GM21367 (cell line): ENCODE results near the gene OTOG.

Source experiments
- ATAC-seq: cut with Tn5 transposase; IDR thresholded peaks from one replicate; pipeline ENCODE4 v1.9.1; 2021; ENCODE audit not compliant: unreplicated experiment

OTOG gene

DNA sequence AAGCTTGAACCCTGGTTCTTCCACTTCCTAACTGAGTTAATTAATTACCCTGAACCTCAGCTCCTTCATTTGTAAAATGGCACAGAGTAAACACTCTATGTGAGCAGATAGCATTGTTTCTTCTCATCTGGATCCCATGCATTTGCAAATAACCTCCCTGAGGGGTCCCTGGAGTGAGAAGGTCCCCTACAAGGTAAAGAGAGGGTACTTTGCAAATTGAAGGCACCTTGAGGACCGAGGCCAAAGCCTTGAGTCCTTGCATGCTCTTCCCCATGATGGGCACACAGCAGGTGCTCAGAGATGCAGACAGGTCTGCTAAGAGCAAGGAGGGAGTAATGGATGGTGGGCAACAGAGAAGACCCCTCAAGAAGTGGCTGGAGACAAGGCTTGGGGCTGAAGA is 33.2 kb downstream of the OTOG start:
- no peak for ATAC-seq

DNA sequence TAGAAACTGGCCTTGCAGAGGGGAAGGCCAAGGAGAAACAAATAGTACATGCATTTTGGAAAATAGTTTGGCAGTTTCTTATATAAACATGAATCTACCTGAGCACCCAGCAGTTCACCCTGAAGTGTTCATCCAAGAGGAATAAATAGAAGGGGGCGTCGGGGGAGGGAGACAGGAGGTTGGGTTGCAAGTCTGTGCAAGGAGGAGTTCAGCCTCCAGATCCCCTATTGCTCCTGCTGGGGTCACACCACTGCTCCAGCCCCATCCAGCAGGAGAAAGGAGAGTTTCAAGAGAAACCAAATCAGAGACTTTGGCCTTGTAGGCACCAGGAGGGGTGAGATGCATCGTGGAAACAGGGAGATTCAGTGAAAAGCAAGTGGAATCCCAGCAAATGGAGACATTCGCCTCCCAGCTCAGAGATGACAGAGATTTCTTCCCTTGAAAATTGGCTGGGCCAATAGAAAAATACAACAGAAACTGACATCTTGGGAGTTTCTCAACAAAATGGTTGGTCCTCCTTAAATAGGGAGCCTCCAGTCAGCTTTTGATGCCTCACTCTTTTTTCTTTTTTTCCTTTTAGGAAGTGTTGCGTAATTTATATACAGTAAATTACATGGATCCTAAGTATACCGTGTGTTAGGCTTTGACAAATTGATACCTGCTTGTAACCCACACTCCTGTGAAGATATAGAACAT is 34.1 kb downstream of the OTOG start:
- no peak for ATAC-seq

DNA sequence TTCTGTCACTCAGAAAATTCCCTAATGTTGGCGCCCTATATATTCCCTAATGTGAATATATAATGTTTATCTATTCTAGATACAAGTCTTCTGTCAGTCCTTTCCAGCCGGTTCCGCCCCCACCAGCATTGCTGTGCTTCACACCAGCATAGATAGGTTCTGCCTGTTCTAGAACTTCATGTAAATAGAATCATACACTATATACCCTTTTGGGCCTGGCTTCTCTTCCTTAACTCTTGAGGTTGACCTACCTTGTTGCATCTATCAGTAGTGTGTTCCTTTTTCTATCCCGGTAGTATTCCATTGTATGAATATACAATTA is 34.6 kb downstream of the OTOG start:
- no peak for ATAC-seq

DNA sequence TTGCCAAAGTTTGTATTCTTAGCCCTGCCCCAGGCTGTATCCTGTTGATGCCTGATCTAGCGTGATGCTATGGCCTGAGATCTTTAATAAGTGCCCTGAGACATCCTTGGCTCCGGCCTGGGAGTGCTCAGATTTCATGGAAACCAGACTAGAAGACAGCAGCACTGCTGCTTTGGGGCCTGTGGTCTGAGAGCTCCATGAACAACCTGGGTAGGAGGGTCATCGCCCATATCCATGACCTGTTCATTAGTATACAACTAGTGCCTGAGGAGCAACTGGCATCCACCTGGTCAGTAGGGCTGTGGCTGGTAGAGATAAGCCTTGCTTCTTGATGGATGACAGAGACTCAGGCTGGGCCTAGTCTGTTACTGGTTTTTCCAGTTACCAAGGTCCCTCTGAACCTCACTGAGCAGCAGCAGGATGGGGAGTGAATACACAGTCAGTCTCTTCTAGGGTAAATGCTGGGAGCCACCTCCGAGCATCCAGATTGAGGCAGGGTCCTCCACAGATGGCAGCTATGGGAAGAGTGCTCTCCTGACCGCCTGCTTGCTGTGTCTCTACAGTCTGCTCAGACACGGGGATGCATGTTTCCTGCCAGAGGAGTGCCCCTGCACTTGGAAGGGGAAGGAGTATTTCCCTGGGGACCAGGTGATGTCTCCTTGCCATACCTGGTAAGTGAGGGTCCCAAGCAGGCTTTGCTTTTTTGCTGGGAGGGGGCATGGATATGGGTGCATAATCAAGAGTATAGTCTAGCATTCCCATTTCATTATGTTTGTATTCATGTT is 39.0 kb downstream of the OTOG start:
- ATAC-seq: no peak

DNA sequence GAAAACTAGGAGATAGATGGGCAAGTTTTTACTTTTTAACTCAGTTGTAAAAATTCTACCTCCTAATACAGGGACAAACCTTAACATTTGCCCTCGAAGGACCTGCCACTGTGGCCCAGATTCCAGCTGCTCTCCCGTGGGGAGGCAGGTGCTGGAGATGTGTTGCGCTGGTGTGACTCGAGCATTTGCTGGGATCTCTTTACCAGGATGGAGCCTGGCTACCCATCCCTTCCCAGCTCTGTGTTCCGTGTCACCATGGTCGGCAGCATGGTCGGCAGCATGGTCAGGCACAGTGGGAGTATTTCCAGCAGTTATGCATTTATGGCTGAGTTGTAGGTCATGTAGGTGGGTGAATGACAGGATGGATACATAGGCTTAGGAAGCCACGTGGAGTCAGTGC is 41.1 kb downstream of the OTOG start:
- ATAC-seq: no peak

DNA sequence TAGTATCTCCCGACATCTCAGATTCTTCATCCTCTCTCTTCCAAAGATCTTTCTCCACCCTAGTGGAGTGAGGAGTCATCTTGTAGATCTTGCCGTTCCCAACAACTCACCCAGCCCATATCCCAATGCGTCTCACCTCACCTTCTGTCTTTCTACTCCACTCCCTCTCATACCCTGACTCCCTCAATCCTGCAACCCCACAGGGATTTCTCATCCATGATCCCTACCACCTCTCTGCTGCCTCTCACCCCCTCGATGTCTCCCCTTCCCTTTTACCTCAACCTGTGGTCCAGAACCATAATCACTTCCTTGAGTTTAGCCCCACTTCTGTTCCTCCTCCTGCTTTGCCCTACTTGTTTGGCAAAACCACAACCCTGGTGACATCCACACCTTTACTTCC is 41.7 kb downstream of the OTOG start:
- ATAC-seq: no peak

DNA sequence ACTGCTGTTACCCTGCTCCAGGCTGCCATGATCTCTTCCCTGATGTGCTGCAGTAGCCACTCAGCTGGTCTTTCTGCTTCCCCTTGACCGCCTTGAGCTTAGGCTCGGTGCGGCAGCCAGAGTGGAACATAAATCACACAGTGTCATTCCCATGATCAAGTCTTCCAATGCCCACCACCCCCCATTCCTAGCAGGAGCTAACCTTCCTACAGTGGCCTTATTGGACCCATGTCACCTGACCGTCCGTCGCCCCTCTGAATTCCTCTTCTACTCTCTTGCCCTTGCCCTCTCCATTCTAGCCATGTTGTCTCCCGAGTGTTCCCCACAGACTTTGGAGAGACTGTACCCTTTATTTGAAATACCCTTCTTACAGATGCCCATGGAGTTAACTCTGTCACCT is 43.4 kb downstream of the OTOG start:
- ATAC-seq: no peak

DNA sequence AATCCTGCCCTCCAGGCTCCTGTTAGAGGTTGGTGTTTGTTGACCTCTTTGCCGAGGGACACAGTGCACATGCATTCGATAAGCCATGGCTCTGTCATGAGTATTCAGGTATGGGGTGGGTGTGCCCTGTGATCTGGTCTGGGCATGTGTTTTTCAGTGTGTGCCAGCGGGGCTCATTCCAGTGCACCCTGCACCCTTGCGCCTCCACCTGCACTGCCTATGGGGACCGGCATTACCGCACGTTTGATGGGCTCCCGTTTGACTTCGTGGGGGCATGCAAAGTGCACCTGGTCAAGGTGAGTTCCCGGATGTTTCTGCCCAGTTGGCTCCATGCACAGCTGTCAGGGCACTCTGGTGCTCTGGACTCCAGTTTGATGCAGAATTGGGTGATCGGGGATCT is 44.2 kb downstream of the OTOG start:
- ATAC-seq: no peak

DNA sequence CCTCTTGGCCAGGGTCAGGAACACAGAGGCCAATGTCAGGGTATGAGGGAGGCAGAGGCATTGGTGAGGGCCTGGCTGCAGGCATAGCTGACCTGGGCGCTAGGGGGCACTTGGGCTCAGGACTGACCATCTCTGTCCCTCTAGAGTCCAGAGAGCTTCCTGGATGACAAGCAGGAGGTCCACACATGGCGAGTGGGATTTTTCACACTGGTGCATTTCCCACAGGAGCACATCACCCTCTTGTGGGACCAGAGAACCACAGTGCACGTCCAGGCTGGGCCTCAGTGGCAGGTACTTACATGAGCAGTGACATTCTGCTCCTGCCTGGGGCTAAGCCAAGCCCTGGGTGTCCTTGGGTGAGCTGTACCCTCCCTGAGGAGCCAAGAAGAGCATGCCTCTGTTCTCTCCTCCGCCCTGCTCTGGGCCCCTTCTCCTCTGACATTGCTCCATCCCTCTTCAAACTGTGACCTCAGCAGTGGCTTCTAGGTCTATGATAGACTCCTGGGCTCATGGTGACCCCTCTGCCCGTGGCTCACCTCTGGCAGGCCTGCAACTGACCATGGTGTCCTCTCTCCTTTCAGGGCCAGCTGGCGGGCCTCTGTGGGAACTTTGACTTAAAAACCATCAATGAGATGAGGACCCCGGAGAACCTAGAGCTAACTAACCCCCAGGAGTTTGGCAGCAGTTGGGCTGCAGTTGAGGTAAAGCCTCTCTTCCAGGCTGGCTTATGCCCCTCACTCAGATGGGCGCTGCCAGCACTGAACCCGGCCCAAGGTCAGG is 46.6 kb downstream of the OTOG start:
- no peak for ATAC-seq

DNA sequence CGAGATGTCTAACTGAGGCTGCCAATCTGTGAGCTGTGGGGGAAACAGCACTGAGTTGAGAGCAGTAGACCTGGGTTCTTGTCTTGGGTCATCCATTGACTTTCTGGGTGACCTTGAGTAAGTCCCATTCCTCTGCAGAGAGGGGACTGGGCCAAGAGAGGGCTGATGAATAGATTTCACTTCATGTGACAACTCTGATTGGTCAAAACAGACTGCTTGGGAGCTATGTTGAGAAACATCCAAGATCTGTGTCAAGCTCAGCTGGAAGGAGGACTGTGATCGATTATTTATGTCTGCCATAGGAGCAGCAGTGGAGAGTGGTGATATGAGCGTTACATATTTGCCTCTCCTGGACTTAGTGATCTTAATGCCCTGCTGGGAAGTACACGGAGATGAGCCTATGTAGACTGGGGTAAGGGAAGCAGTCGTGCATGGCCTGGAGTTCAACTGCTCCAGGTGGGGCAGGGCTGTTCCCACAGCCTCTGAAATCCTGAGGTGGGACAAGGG is 47.7 kb downstream of the OTOG start:
- no peak for ATAC-seq

DNA sequence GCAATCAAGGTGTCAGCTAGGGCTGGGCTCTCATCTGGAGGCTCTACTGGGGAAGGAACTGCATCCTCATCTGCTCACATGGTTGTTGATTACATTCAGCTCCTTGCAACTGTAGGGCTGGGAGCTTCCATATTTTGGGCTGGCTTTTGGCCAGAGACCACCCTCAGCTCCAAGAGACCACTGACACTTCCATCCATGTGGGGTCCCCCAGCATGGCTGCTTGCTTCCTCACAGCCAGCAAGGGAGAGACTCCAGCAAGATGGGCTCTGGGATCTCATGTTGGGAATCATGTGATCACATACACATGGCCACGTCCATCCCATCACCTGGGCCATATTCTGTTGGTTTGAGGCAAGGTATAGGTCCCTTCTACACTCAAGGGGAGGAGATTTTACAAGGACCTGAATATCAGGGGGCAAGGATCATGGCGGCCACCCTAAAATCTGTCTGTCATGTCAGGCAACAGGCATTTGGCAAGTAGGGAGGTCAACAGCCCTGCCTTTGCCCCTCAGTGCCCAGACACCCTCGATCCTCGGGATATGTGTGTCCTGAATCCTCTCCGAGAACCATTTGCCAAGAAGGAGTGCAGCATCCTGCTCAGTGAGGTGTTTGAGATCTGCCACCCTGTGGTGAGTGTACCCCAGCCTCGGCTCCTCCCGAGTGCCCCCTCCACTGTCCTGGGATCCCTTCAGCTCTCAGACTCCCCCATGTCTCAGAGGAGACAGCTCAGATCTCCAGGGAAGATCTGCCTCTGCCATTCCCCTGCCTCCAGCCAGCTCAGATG is 48.7 kb downstream of the OTOG start:
- no peak for ATAC-seq

DNA sequence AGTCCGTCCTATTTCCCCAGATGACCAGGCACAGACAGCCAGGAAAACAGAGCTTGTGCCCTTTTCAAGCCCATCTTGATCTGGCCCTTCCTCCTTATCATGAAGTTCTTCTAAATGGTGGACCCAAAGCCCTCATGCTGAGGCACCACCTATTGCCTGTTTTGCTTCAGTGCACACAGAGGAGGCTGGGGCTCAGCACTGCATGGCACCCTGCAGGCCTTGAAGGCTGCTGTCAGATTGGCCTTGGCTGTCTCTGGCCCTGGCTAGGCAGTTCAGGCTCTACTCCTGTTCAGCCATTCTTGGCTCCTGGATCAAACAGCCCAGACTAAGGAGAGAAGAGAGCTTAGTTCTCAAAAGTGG is 49.2 kb downstream of the OTOG start:
- ATAC-seq: no peak

DNA sequence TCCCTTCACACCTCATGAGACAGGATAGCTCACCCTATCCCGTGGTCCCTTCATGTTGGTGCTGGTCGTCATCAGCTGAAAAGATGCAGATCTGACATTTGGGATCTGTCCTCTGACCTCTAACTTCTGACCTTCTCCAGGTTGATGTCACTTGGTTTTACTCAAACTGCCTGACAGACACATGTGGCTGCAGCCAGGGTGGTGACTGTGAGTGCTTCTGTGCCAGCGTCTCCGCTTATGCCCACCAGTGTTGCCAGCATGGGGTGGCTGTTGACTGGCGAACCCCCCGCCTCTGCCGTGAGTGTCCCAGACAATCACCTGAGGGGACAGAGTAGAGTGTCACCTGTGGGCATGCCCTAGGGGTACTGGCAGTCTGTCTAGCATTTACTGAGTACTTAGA is 49.7 kb downstream of the OTOG start:
- no peak for ATAC-seq

DNA sequence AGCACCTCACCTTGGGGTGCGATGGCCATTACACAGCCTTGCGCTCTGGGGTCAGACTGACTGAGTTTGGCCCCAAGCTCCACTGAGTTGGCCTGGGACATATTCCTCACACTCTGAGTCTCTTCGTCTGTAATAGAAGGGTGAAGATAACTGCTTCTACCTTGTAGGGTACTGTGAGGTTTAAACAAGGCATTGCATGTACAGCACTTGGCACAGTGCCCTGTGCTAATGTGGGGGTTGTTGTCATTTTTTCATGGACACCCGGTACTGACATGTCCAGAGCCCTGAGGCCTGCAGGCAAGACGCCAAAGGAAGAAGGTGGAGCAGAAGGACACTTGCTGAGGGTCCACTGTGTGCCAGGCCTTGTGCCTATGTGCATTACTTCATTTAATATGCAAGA is 50.7 kb downstream of the OTOG start:
- no peak for ATAC-seq

DNA sequence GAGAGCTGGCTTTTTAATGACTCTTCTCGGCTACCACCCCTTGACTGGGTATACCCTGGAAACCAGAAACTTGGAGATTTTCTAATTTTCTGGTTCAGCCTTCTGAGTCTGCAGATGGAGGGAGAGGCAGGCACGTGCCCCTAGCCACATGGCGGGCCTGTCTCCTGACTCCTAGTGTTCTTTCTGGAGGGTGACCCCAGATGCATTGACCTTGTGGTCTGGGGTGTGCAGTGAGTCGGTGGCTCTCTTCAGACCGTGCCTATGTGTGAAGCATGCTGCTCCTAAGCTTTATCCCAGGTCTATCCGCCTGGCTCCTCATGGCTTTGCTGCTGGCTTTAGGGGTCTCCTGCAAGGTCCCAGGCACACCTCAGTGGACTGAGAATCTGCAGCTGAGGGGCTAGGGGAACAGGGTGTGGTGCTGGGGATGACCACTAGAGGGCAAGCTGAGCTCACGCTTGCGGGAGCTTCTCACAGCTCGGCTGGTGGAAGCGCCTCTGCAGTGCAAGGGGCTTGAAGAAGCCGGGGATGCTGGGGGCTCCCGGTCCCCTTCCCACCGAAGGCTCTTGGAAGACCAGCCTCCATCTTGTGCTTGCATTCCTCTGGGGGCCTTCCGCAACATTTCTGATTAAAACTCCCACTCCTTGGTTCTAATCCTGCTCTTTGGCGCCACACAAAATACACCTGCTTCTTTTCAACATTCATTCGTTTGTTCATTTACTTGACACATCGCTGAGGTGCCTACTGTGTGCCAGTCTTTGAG is 51.8 kb downstream of the OTOG start:
- ATAC-seq: peak; percentile 76

DNA sequence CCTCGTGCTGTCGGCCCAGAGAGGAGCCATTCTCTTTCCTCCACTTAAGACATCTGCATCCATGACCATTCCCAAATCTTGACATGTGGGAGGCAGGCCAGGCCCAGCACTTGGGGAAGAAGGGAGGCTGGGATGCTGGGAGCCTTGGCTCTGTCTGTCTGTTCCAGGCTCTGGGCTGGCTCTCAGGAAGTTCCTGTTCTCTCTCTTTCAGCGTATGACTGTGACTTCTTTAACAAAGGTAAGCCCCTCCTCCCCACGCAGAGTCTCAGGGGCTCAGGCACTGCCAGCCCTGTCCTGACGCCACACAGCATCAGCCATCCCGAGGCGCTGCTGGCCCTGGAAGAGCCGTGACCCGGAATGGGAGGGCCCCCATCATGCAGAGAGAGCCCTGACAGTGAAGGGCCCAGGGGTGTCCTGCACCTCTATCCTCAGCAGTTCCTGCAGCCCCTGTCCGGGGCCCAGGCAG is 52.4 kb downstream of the OTOG start:
- ATAC-seq: no peak

DNA sequence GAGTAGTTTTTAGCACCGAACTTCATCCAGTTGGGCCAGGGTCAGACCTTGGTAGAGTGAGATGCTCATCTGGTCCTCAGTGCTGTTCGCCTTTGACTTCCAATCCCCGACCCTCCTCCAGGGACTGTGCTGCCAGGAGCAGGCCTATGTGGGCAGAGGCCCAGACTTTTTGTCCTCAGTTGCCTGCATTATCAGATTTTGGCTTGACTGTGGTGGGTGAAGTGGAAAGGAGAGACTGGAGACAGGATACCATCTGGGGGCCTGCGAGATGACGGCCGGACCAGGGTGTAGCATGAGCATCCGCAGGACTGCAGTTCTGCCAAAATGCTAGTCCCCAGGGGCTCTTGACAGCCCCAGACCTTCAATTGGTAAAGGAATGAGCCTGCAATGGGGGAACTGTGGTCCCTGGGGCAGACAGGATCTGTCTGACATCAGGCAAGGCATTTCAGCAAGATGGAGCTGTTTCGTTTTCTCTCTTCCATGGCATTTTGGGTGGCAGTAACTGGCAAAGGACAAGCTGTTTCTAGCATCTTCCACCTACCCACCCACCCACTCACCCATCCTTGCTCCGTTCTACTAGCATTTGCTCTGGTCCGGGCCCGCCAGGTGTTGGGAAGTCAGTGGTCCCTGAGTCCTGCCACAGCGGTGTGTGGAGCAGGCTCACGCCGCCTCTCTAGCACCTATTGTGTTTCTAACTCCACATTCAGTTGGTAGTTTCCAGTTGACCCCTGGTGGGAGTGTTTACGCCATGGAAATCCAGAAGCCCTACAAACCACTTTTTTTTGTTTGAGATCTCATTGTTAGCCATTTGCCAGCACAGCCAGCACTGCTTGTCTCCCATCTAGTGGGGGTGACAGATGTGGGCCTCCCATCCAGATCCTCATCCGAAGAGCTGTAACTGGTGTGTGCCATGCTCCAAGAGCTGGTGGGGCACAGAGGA is 53.5 kb downstream of the OTOG start:
- ATAC-seq: no peak

DNA sequence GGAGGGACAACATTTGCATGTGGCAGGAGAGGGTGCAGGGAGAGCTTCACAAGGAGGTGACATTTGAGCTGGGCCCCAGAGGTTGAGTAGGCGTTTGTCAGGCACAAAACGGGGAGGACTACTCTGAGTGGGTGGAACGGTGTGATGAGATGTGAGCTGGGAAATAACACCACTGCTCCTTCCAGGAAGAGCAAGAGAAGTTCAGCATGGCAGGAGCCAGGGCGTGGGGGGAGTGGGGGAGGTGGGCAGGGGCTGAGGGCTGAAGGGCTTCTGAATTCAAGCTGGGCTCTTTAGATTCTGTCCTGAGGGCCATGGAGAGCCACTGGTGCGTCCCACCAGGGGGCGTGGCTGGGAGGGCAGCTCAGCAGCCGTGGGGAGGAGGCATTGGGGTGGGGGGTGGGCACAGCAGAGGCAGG is 54.2 kb downstream of the OTOG start:
- no peak for ATAC-seq

DNA sequence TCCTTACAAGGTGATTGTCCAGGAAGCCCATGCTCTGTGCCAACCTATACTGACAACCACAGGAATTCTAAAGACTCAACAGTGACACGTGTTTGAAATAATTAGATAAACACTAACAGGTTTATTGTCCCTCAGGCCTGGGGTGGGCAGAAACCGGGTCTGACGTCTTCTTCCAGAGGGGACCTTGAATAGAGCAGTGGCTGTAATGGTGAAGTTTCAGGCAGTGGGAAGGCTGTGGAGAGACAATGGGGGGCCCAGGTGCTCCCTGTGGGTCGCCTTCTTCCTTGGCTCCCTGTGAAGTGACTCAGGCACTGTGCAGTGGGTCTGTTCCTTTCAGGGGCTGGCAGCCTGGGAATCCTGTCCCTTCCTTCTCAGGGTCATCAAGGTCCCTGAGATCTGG is 54.6 kb downstream of the OTOG start:
- no peak for ATAC-seq
